GM19193 (cell line): Measurements from ENCODE around the gene DCTN1.

Experiments used
- POLR2A ChIP-seq: IDR thresholded peaks from 4 replicates; pipeline ENCODE4 v1.6.1; 2011; ENCODE audit not compliant: insufficient read depth, insufficient read length; ENCODE audit errors: extremely low read depth

DCTN1 gene

GRCh38 chr2:74379851-74380789 is at the start of gene DCTN1:
Gene DCTN1, minus strand, starts transcription at chr2:74380311. Its CDS starts 274 bp downstream, at chr2:74380037.
- no peak for TF ChIP-seq POLR2A

- no peak for TF ChIP-seq POLR2A
These were observed 48.6 kb upstream of the DCTN1 start for GRCh38 chr2:74428675-74429074.

GRCh38 chr2:74427551-74427950 is 47.4 kb upstream of the DCTN1 start:
- TF ChIP-seq POLR2A = no peak

GRCh38 chr2:74426181-74426758 is 46.2 kb upstream of the DCTN1 start:
- TF ChIP-seq POLR2A = no peak

GRCh38 chr2:74425523-74425922 is 45.4 kb upstream of the DCTN1 start:
- no peak for TF ChIP-seq POLR2A

- no peak for TF ChIP-seq POLR2A
These were observed 44.9 kb upstream of the DCTN1 start for GRCh38 chr2:74424995-74425406.

GRCh38 chr2:74424139-74424992 is 44.3 kb upstream of the DCTN1 start:
- no peak for TF ChIP-seq POLR2A

- TF ChIP-seq POLR2A = no peak
These were observed 43.4 kb upstream of the DCTN1 start for GRCh38 chr2:74423231-74424095.

- TF ChIP-seq POLR2A = peak; percentile 89
These were observed 41.2 kb upstream of the DCTN1 start, which contains the start of the genes C2orf81 and WDR54 for GRCh38 chr2:74421221-74421870. Gene C2orf81, minus strand, starts transcription at chr2:74421619. Its CDS starts 59 bp downstream, at chr2:74421560. Gene WDR54, plus strand, starts transcription at chr2:74421730. Its CDS starts 424 bp downstream, at chr2:74422154.

GRCh38 chr2:74420006-74420405 is 39.9 kb upstream of the DCTN1 start:
- no peak for TF ChIP-seq POLR2A

- TF ChIP-seq POLR2A = no peak
These were observed 39.2 kb upstream of the DCTN1 start for GRCh38 chr2:74419345-74419744.

- TF ChIP-seq POLR2A = no peak
These were observed 38.2 kb upstream of the DCTN1 start for GRCh38 chr2:74418312-74418711.

- TF ChIP-seq POLR2A = no peak
These were observed 37.7 kb upstream of the DCTN1 start for GRCh38 chr2:74417763-74418162.

GRCh38 chr2:74417197-74417596 is 37.1 kb upstream of the DCTN1 start:
- TF ChIP-seq POLR2A = no peak

- TF ChIP-seq POLR2A = no peak
These were observed 36.7 kb upstream of the DCTN1 start for GRCh38 chr2:74416778-74417177.
